Prostate gland (tissue), 2 donors: ENCODE data around the gene SIK2.

Experiments used
- POLR2A ChIP-seq: fragments of 450-650 bp; IDR thresholded peaks from one replicate; pipeline ENCODE4 v1.6.1; 2016; ENCODE audit warnings: antibody characterized with exemption, mild to moderate bottlenecking
- POLR2AphosphoS5 ChIP-seq: sonication (generic); formaldehyde crosslinking; IDR thresholded peaks from one replicate; pipeline ENCODE4 v1.6.1; 2017; ENCODE audit warnings: antibody characterized with exemption
- TF ChIP-seq, protein P1 (sequence below), 4 experiments: fragments of 200-600 bp in 2 of 4; fragments of 450-650 bp in 2 of 4; sonication (generic) in 2 of 4; IDR thresholded peaks; 1 replicate in 3 of 4; 2 replicates in 1 of 4; pipeline ENCODE4 v1.5.1; 2016 to 2019; ENCODE audit warnings: antibody characterized with exemption in 4 of 4, mild to moderate bottlenecking in 2 of 4, moderate library complexity in 2 of 4

DNA sequence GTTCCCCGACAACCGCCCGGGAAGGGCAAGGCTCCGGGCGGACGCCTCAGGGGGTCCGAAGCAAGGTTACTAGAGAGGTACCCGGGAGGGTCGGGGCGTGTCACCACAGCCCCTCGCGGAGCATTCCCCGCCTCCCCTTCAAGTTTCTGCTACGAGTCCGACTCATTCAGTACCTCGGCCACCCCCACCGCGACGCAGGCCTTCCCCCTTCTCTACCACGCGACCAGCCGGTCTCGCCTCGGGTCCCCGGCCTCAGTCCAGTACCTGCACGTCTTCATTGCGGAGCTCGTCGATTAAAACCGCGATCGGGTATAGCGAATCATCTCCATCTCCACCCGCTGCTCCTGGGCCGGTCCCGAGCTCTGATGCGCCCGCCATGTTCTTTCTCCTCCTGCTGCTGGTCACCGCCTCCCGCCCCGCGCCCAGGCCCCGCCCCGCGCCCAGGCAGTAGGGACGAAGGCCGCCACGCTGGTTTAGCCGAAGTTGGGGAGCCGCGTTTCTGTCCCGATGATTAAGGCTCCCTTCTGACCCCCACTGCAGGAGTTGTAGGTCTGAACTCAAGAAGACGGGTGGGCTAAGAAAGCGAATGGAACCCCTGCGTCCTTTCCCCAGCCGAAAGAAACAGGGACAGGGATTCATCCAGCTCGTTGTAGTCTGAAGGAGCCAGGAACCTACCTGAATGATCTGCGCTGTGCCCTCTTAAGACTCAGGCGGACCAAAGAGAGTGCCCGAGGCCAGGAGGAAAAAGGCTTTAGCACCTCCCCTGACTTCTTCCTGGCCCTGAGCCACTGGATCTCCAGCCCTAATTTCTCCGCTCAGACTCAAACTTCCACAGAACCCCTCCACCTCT, 164.0 kb downstream of the SIK2 start, which contains the start of gene PPP2R1B:
- TF ChIP-seq, protein P1, sequence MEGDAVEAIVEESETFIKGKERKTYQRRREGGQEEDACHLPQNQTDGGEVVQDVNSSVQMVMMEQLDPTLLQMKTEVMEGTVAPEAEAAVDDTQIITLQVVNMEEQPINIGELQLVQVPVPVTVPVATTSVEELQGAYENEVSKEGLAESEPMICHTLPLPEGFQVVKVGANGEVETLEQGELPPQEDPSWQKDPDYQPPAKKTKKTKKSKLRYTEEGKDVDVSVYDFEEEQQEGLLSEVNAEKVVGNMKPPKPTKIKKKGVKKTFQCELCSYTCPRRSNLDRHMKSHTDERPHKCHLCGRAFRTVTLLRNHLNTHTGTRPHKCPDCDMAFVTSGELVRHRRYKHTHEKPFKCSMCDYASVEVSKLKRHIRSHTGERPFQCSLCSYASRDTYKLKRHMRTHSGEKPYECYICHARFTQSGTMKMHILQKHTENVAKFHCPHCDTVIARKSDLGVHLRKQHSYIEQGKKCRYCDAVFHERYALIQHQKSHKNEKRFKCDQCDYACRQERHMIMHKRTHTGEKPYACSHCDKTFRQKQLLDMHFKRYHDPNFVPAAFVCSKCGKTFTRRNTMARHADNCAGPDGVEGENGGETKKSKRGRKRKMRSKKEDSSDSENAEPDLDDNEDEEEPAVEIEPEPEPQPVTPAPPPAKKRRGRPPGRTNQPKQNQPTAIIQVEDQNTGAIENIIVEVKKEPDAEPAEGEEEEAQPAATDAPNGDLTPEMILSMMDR (IDR thresholded peaks at IDR 0.05), result no peak
- peak; percentile 63 for TF ChIP-seq POLR2AphosphoS5
- peak; percentile 67 for TF ChIP-seq POLR2A
